Keratinocyte (primary cell): Measurements from ENCODE around the gene NSG1. TPM values are rescaled to one million over a fixed set of nuclear protein-coding genes. Genes with fewer than 3 reads are reported as not detected.

ENCODE experiments used
- DNase-seq: peaks from one replicate; pipeline ENCODE4 v3.0.0-alpha.2; 2011; ENCODE audit warnings: low read depth, missing footprints, low spot score
- FAIRE-seq: peaks from 2 replicates; lab custom pipeline; 2011; peaks lifted over from hg19 to GRCh38; lab: Jason Lieb, UNC
- H2AFZ ChIP-seq: 2 replicates; pipeline ENCODE4 v1.6.0; 2012; ENCODE audit warnings: low read length, control low read depth, inconsistent platforms; ENCODE audit not compliant: control insufficient read depth
- H3K27ac ChIP-seq: 2 replicates; pipeline ENCODE4 v1.5.1; 2011; ENCODE audit warnings: low read length; ENCODE audit not compliant: control insufficient read depth, insufficient read depth
- H3K27me3 ChIP-seq: 3 replicates; pipeline ENCODE4 v1.6.0; 2011; ENCODE audit warnings: low read length; ENCODE audit not compliant: control insufficient read depth, insufficient read depth; ENCODE audit errors: extremely low read depth
- H3K36me3 ChIP-seq, 2 experiments: 2 replicates in 1 of 2; 3 replicates in 1 of 2; pipeline ENCODE4 v1.5.1; 2011; ENCODE audit warnings: low read length in 2 of 2, mild to moderate bottlenecking in 1 of 2; ENCODE audit not compliant: control insufficient read depth in 2 of 2, insufficient read depth in 2 of 2; ENCODE audit errors: extremely low read depth in 1 of 2
- H3K4me1 ChIP-seq: 3 replicates; pipeline ENCODE4 v1.5.1; 2011; ENCODE audit warnings: low read length; ENCODE audit not compliant: control insufficient read depth, insufficient read depth; ENCODE audit errors: extremely low read depth
- H3K4me2 ChIP-seq: 3 replicates; pipeline ENCODE4 v1.6.0; 2011; ENCODE audit warnings: low read depth, low read length; ENCODE audit not compliant: control insufficient read depth, insufficient read depth; ENCODE audit errors: extremely low read depth
- H3K4me3 ChIP-seq, 3 experiments: fragments of 200-600 bp in 1 of 3; sonication (generic) in 1 of 3; 2 replicates in 2 of 3; 3 replicates in 1 of 3; pipeline ENCODE4 v1.5.1; 2011 to 2016; ENCODE audit warnings: low read length in 3 of 3, mild to moderate bottlenecking in 3 of 3, control low read depth in 2 of 3, inconsistent platforms in 1 of 3, low read depth in 1 of 3, mixed read lengths in 1 of 3, mixed run types in 1 of 3, moderate library complexity in 1 of 3; ENCODE audit not compliant: control insufficient read depth in 2 of 3, insufficient read depth in 2 of 3; ENCODE audit errors: extremely low read depth in 1 of 3
- H3K79me2 ChIP-seq: 2 replicates; pipeline ENCODE4 v1.6.0; 2012; ENCODE audit warnings: low read length; ENCODE audit not compliant: control insufficient read depth, insufficient read depth
- H3K9ac ChIP-seq: 3 replicates; pipeline ENCODE4 v1.6.0; 2011; ENCODE audit warnings: low read length; ENCODE audit not compliant: control insufficient read depth, insufficient read depth; ENCODE audit errors: extremely low read depth
- H3K9me1 ChIP-seq: 3 replicates; pipeline ENCODE4 v1.6.0; 2011; ENCODE audit warnings: low read length; ENCODE audit not compliant: control insufficient read depth, insufficient read depth; ENCODE audit errors: extremely low read depth
- H3K9me3 ChIP-seq: 2 replicates; pipeline ENCODE4 v1.5.1; 2012; ENCODE audit warnings: low read depth, low read length; ENCODE audit not compliant: control insufficient read depth
- H4K20me1 ChIP-seq: 3 replicates; pipeline ENCODE4 v1.6.0; 2011; ENCODE audit warnings: low read length; ENCODE audit not compliant: control insufficient read depth, insufficient read depth; ENCODE audit errors: extremely low read depth
- EZH2 ChIP-seq: IDR thresholded peaks from one replicate; pipeline ENCODE4 v1.6.1; 2012; ENCODE audit warnings: inconsistent platforms, mild to moderate bottlenecking, low read length, moderate library complexity
- dilution Hi-C: fragments of 300-500 bp; cut with MboI; formaldehyde crosslinking; loops from one replicate; pipeline ENCODE4 v1.7.0; 2020; ENCODE audit warnings: low sequenced_read_pairs; ENCODE audit not compliant: extremely low pct_ligation_motif_present
- polyA plus RNA-seq, 5 experiments: library from polyadenylated mRNA; depleted of rRNA in 3 of 5; stranded (reverse) in 3 of 5; stranded (forward) in 1 of 5; unstranded in 1 of 5; fragments of >200 nt; gene quantifications; 1 replicate in 1 of 5; 2 replicates in 3 of 5; 3 replicates in 1 of 5; pipeline versions ENCODE4 v1.2.1 to v1.2.3, GENCODE V29; 2011 to 2012; ENCODE audit warnings: missing spikeins in 2 of 5, low read depth in 1 of 5, low replicate concordance in 1 of 5
- TF ChIP-seq, protein P1 (sequence below), 3 experiments: IDR thresholded peaks in 1 of 3; conservative IDR thresholded peaks in 1 of 3; optimal IDR thresholded peaks in 1 of 3; 2 replicates in 2 of 3; 3 replicates in 1 of 3; pipeline versions ENCODE3 to v1.5.1; 2011; ENCODE audit warnings: low read length in 3 of 3, mild to moderate bottlenecking in 3 of 3, moderate library complexity in 2 of 3, control low read depth in 1 of 3, inconsistent platforms in 1 of 3; ENCODE audit not compliant: insufficient read depth in 2 of 3; ENCODE audit errors: extremely low read depth in 1 of 3

NSG1 gene
- polyA plus RNA-seq, 1 donor (not counting 4 experiments of a cell fraction or from before 2014, with no cell fraction given), result 49.3 TPM

DNA sequence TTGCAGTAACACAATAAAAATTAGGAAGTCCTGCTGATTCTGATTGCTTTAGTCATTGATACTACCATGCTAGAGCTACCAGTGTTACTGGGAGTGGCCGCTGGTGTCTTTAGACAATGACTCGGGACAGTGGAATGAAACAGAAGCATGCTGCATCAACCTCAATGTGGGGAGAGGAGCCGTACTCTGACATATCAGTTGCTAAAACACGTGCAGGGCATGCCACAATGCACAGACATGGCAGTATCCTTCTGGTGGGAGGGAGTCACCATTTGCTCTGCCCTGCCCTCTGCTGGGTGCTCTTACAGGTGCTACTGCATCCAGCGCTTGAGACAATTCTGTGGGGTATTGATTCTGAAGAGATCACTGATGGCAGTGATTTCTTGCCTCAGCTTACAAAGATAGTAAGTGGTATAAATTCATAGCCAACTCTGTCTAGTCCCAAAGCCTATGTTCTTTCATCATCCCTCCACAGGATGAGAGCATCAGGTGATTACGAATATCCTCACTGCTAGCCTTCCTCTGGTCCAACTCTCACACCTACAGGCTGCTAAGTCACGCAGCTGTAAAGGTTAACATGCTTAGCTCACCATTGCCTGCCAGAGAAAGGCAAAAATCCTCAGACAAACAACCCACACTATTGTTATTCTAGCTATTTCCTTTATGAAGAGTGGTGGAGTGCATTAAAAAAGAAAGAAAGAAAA lies 43.7 kb downstream of the NSG1 start:
- no peaks in the 10 kb centered on the region for H3K9me1 ChIP-seq
- H3K4me1 ChIP-seq, result no peaks in the 10 kb centered on the region
- no peak overlapping the region for H3K27ac ChIP-seq
- H3K4me2 ChIP-seq, result no peak overlapping the region
- no peaks in the 10 kb centered on the region for H3K9me3 ChIP-seq
- H3K4me3 ChIP-seq, result no peak overlapping the region
- no peaks in the 10 kb centered on the region for H4K20me1 ChIP-seq
- dilution Hi-C loops, result no loop called here
- TF ChIP-seq, protein P1, sequence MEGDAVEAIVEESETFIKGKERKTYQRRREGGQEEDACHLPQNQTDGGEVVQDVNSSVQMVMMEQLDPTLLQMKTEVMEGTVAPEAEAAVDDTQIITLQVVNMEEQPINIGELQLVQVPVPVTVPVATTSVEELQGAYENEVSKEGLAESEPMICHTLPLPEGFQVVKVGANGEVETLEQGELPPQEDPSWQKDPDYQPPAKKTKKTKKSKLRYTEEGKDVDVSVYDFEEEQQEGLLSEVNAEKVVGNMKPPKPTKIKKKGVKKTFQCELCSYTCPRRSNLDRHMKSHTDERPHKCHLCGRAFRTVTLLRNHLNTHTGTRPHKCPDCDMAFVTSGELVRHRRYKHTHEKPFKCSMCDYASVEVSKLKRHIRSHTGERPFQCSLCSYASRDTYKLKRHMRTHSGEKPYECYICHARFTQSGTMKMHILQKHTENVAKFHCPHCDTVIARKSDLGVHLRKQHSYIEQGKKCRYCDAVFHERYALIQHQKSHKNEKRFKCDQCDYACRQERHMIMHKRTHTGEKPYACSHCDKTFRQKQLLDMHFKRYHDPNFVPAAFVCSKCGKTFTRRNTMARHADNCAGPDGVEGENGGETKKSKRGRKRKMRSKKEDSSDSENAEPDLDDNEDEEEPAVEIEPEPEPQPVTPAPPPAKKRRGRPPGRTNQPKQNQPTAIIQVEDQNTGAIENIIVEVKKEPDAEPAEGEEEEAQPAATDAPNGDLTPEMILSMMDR (optimal IDR thresholded peaks at IDR 0.05 in 1 of 3, IDR thresholded peaks at IDR 0.05 in 1 of 3, conservative IDR thresholded peaks at IDR 0.05 in 1 of 3; ENCODE audit: extremely low read depth in 1 of 3, insufficient read depth in 2 of 3, low read length in 3 of 3), result peak; percentile 84 to 95 (median 89)
- TF ChIP-seq EZH2, result no peak
- no peaks in the 10 kb centered on the region for H3K27me3 ChIP-seq
- FAIRE-seq, result peak; percentile 95
- no peak overlapping the region for H3K9ac ChIP-seq
- peaks cover 2 to 7% of the 10 kb centered on the region in 2 experiments for H3K36me3 ChIP-seq
- H2AFZ ChIP-seq, result no peak overlapping the region
- peak; percentile 69 for DNase-seq
- no peaks in the 10 kb centered on the region for H3K79me2 ChIP-seq

DNA sequence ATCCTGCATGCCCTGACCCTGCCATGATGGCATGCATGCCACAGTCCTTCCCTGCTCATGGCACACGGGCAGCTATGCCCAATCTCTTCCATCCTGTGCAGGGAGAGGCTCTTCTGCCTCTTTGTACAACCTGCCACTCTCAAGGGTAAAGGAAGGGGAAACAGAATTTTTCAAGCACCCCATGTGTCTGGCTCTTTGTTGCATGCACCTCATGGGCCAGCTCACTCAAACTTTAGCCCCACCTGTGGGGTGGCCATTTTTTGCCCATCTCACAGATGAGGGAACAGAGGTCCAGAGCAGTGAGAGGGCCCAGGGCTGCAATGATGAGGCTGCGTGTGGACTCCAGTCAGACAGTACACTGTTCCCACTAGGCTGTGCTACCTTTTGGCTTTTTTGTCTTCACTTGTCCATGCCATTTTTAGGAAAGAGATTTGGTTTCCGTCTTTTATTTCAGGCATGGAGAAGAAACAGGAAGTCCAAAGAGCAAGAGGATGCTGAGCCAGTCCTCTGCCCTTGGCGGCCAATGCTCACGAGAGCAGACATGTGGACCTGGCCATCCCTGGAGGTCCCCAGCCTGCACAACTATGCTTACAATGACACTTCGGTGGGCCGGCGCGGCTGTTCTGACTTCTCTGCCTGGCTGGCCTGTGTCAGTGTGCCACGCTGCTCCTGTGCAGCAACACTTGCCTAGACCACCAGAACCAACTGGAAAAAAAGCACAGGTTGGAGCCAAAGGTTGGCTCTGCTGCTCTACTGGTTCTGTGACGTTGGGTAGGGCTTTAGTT lies 45.6 kb downstream of the NSG1 start:
- Histone ChIP-seq H3K4me2 (no peak overlapping the region), H2AFZ (no peak overlapping the region), H4K20me1 (no peaks in the 10 kb centered on the region), H3K4me1 (no peaks in the 10 kb centered on the region), H3K79me2 (no peaks in the 10 kb centered on the region), H3K9me3 (no peaks in the 10 kb centered on the region), H3K27me3 (no peaks in the 10 kb centered on the region), H3K9me1 (no peaks in the 10 kb centered on the region), H3K36me3 (peaks cover 2 to 8% of the 10 kb centered on the region in 2 experiments), H3K27ac (no peak overlapping the region), H3K4me3 (no peak overlapping the region), H3K9ac (no peak overlapping the region)
- dilution Hi-C loops, result no loop called here
- TF ChIP-seq, protein P1 (optimal IDR thresholded peaks at IDR 0.05 in 1 of 3, IDR thresholded peaks at IDR 0.05 in 1 of 3, conservative IDR thresholded peaks at IDR 0.05 in 1 of 3; ENCODE audit: extremely low read depth in 1 of 3, insufficient read depth in 2 of 3, low read length in 3 of 3), result no peak
- no peak for TF ChIP-seq EZH2
- no peak for DNase-seq
- FAIRE-seq, result no peak
